NCI-H774 (cell line): ENCODE data around the gene CCDC187.
A peak's percentile ranks its signal among the peaks of the same experiment; 100 is the strongest.

ENCODE experiments used
- DNase-seq: peaks from one replicate; lab custom pipeline; 2025; lab: John Stamatoyannopoulos, UW

The CCDC187 gene

DNA sequence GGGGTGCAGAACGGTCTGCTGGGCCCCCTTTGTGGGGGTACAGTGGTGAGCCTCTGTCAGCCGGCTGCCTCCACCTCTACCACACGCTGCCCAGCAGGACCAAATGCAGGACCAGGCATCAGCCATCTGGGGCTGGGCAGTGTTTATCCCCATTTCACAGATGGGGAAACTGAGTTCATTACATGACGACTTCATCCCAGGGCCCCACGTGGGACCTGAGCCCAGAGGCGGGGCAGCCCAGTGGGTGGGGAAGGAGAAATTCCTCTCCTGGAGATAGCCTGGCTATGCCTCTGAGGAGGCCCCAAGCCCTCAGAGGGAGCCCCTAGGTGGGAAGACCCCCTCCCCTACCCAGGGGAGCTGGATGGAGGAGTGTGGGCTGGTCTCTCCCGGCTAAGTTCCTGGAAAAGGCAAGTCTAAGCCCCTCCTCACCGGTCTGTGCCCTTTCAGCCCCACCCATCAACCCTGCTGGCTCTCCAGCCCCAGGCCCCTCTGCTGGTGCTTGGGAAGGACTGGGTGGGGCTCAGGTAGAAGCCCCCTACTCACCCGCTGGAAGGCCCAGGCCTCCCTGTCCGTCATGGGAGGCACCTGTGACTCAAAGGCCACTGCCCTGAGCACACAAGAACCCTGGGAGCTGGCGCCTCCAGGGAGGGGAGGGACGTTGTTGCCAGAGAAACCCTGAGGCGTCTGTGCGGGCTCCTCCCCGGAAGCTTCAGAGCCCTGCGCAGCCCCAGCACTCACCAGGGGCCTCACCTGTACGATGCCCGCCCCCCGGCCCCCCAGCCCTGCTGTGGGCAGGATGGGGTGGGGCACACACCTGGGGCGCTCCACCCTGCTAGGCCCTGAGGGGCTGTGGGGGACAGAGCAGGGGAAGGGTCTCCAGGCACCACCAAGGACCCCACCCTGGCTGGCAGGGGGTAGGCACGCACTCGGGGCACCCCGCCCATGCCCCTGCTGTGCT lies 7.4 kb upstream of the CCDC187 start:
- peak; percentile 59 for DNase-seq

DNA sequence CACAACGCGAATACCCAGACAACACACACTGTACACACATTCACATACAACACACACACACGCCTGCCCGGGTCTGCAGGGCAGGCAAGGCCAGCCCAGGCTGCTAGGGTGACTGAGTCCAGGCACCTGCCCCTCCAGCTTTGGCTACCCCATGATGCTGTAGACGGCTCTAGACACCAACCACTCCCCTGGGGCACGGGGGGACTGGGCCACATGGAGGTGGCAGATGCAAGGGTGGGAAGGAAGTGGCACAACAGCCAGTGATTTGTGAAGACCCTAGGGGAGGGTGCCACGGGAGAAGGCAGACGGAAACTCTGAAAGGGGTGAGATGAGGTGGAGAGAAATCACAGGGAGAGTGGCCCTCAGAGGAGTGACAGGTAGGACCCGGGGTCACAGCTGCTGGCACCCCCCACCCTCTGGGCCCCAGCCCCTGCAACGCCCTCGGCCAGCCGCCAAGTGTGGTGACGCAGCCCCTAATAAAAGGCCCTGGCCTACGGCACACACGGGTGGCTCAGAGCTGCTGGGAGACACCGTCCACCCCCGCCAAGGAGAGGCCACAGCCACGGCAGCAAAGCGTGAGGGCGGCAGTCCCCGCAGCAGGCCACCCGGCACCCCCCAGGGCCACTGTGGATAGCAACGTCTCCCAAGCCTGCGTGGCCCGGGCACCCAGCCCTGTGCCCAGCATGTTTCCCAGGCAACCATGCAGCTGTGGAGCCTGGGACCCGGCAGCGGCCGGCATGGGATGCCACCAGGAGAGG lies 6.6 kb upstream of the CCDC187 start:
- DNase-seq = no peak

DNA sequence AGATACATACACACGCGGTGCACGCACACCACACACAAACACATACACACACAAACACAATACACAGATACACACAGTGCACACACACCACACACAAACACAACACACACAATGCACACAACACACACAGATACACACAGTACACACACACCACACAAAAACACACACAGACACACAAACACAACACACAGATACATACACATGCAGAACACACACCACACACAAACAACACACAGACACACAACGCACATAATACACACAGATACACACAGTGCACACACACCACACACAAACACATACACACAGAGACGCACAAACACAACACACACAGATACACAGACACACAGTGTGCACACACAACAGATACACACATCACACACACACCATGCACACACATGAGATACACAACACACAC lies 5.9 kb upstream of the CCDC187 start:
- DNase-seq = no peak

DNA sequence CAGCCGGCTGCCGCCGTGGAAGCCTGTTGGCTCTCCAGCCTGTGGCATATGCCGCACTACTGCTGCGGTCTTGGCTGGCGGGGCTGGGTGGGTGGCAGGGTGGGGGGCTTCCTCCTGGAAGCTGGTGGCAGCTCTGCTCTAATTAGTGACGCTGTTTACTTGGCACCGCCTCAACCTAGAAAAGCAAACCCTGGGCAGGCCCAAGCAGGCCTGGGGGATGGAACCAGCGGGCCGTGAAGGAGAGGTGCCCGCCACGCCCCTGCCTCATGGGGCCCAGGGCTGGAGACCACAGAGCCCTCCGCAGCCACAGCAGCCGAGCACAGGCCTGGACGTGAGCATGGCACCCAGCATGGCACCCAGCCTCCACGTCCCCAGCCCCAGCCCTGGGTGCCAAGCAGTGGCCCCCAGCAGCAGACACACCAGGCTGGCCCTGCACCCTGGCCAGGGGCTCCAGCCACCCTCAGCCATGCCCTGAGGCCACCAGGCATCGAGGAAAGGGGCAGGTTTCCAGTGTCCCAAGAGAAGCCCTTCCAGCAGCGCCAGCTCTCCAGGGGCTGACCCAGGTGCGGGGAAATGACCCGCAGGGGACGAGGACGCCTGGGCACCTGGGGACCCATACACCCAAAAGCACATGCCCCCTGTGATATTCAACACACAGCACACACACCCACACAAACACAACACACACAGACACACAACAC lies 5.4 kb upstream of the CCDC187 start:
- DNase-seq = peak; percentile 41

DNA sequence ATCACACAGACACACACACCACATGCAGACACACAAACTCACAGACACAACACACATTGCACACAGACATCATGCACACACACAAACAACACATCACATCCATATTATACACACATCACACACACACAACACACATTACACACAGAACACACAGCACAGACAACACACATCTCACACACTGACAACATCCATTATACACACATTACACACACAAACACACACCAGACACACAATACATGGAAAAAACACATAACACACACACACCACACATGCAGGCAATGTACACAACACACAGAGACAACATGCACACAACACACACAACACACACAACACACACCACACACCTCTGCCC lies 4.8 kb upstream of the CCDC187 start:
- no peak for DNase-seq

DNA sequence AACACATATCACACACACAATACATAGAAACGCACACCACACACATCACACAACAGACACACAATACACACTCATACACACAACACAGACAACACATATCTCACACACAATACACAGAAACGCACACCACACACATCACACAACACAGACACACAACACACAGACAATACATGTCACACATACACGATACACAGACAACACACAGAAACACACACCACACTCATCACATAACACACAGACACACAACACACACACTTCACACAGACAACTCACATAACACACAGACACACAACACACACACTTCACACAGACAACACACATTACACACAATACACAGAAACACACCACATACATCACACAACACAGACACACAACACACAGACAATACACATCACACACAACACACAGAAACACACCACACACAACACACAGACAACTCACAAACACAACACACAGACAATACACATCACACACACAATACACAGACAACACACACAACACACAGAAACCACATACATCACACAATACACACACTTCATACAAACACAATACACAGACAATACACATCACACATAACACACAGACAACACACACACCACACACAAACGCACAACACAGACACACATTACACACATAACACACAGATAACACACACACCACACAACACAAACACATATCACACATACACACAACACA lies 4.3 kb upstream of the CCDC187 start:
- no peak for DNase-seq

DNA sequence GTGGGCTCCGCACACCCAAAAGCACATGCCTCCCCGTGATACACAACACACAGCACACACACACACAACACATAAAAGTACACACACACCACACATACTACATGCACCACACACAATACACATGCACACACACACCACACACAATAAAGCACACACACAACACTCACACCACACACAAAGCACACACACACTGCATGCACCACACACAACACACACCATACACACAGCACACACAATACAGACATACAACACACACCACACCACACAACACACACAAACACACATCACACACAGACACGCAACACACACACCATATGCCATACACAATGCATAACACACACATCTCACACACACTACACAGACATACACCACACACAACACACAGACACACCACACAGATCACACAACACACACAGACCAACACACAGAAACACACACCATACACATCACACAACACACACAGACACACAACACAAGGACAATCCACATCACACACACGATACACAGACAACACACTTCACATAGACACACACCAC lies 3.4 kb upstream of the CCDC187 start:
- no peak for DNase-seq

DNA sequence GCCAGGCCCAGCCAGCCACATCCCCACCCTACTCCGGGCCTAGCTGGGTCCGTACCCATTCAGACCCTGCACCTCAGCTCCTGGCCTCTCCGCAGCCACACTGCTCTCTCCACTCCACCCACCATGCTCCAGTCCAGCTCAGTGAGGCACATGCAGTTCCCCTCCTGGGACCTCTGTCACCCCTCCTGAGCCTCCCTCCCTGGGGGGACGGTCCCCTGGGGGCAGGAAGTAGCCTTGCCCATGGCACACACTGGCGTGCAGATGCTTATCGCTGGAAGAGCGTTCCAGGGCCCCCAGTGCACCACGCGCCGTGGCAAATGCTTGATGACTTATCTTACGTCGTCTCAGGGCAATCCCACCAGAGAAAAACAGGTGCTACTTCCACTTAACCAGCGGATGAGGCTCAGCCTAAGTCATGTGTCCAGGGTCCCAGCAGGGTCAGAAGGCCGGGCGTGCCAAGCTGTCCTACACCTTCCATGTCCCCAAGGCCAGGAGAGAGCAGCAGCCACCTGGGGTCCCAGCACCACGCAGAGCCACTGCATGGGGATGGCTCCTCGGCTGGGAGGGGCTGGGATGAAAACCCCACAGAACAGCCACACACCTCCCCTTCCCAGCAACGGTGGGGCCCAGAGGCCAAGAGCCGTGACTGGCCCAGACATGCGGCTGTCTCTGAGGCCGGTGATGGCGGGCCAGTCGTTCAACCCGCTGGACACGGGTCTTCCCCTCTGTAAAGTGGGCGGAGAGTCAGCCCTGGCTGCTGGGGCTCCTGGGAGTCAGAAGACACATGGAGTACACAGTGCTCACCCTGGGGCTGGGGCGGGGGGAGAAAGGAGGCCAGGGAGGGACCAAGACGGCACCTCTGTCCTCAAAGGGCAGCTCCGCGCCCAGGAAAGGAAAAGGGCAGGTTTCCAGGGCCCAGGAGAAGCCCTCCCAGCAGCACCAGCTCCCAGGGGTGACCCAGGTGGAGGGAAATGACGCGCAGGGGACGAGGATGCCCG lies 2.6 kb upstream of the CCDC187 start:
- DNase-seq = no peak

DNA sequence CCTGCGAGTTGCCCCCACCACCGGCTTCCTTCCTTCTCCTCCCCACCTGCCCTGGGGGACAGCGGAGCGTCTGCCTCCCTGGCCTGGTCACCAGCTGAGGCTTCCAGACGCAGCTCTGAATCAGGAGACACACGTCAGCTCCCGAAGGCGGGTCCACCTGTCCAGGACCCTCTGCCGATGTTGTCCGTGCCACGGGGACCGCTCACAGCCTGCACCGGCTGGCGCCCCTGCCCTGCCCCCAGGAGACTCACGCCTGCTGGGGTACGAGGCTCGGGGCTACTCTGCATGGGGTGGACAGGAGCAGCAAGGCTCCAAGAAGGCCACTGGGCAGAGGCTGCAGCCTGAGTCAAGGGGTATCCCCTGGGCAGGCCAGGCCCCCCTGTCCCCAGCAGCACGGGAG lies 1.9 kb upstream of the CCDC187 start:
- no peak for DNase-seq

DNA sequence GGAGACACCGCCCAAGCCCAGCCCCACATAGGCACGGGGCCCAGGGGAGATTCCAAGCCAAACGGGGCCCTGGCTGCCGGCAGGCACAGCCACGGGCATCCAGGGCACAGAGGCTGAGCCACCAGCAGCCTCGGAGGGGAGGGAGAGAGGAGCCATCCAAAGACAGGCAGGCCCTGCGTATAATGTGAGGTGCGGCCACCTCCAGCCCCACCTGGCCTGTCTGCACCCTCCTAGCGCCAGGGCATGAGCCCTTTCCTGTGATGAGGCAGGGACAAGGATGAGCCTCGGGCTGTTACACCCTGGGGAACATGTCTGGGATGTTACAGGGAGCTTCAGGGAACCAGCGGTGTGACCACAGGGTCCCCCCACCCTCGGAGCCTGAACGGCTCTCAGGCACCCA lies 1.1 kb upstream of the CCDC187 start:
- no peak for DNase-seq

DNA sequence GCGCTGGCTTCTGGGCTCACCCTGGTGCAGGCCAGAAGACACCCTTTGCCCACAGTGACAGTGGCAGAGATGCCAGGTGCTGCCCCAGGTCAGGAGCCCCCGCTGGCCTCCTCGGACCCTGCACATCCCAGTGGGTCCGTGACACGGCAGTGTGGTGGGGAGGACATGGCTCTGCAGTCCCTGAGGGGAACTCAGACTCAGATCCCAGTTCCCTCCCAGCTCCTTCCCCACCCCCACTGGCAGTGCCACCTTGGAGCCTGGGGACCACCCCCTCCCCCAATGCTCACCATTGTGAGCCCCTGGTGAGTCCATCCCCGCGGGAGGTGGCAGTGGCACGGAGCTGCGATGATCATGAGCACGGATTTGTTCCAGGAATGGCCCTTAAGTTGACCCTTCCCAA lies 562 bp upstream of the CCDC187 start:
- DNase-seq = no peak

DNA sequence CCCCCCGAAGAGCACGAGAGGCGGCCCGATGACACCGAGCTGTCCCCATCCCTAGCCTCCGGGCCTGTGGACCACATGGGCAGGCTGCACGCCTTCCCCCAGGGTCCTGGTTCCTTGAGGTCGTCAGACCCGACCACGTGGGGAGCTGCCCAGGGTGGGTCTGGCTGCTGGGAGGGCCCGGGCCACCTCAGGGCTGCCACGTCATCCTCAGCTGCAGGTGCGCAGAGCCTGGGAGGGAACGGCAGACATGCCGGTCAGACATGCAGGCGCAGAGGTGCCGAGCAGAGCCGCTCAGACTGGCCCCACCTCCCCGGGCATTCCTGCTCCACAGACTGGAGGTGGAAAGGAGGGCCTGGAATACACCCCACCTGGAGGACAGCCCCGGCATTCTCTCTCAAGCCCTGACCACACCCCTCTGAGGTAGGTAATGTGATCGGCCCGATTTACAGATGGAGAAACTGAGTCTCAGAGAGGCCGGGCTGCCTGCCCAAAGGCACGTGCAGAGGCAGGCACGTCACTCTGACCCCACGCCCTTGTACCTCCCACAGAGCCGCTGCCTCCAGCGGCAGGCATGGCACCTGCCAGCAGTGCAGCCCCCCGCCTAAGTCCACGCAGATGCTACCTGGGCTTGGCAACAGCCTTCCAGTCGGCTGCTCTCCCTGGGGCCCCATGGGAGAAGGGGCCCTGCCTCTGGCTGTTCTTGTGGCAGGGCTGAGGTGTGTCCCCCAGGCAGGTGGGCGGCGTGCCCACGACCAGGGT lies 649 bp downstream of the CCDC187 start:
- DNase-seq = no peak

DNA sequence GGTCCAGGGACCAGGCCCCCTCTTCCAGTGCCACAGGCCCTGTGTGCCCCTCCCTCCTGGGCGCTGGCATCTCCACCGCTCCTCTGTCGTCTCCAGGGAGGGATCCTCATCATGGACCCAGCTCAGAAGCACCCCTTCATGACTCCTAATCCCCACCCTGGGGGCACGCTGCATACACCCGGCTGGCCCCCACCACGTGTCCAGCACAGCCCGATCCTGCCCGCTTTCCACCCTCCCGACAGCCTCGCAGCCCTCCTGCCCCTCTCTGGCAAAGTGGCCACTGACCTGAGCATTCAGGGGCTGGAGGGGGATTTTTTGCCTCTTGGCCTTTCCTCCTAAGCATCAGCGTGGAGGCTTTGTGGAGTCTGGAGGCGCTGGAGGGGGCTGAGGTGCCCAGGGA lies 1.4 kb downstream of the CCDC187 start:
- DNase-seq = no peak

DNA sequence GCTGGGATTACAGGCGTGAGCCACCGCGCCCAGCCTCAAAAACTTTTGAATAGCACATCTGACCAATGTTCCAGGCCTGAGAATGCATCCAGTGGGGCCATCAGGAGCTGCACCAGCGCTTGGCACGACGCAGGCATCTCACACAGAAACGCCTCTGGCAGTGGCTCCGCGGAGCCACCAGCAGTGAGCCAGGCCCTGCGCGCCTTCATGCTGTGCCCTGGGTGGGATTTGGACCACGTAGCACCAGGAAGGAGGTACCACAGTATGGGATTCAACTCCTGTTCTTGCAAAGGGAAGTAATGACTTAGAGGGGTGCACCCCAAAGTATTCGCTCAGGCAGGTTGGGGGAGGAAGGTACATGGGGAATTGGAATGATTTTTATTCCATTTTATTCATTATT lies 3.0 kb downstream of the CCDC187 start:
- DNase-seq = no peak

DNA sequence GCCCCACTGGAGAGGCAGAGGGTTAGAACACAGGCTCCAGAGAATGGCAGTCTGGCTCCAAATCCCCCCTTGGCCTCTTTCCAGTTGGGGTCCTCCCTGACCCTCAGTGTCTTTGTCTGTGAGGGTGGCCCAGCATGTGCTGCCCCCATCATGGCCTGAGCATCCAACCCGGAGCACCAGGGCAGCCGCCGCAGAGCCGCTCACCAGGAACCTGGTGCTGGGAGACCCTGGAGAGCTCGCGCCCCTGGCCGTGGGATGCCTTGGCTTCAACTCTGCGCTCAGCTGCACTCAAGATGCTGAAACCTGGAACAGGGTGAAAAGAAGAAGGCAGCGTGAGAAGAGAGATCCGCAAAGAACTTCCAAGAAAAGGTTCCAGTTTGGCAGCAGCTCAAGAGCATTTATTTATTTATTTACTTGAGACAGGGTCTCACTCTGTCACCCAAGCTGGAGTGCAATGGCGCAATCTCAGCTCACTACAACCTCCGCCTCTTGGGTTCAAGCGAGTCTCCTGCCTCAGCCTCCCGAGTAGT lies 3.8 kb downstream of the CCDC187 start:
- no peak for DNase-seq

DNA sequence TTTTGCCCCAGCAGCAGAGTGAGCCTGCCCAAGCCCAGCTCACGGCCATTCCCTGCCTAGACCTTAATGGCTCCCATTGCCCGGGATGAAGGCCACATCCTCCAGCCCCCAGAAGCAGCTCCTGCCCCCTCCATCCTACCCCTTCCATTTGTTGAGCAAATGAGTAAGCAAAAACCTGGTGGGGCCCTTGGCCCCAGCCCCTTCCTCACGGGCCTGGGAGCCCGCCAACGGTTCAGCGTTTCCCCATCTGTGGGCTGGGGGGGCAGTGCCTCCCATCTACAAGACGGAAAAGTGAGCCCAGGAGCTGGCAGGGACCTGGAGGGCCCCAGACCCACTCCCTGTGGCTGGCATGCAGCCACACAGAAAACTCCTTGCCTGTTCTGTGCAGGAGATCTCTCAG lies 4.4 kb downstream of the CCDC187 start:
- DNase-seq = no peak

DNA sequence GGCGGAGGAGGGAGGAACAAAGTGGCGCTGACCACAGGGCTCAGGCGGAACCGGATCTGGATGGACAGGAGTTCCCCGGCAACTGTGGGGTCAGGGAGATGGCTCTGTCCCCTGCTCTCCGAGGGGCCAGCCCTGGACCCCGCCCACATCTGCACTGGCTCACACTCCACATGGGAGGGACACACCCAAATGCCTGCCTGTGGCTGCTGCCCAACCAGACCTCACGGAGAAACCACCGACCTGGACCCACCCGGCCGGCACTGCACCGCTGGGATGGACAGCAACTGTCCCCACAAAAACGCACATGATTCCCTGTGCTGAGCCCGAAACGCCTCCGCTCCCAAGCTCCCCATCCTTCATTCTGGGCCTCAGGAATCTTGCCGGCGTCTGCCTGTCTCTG lies 4.8 kb downstream of the CCDC187 start:
- DNase-seq = no peak

DNA sequence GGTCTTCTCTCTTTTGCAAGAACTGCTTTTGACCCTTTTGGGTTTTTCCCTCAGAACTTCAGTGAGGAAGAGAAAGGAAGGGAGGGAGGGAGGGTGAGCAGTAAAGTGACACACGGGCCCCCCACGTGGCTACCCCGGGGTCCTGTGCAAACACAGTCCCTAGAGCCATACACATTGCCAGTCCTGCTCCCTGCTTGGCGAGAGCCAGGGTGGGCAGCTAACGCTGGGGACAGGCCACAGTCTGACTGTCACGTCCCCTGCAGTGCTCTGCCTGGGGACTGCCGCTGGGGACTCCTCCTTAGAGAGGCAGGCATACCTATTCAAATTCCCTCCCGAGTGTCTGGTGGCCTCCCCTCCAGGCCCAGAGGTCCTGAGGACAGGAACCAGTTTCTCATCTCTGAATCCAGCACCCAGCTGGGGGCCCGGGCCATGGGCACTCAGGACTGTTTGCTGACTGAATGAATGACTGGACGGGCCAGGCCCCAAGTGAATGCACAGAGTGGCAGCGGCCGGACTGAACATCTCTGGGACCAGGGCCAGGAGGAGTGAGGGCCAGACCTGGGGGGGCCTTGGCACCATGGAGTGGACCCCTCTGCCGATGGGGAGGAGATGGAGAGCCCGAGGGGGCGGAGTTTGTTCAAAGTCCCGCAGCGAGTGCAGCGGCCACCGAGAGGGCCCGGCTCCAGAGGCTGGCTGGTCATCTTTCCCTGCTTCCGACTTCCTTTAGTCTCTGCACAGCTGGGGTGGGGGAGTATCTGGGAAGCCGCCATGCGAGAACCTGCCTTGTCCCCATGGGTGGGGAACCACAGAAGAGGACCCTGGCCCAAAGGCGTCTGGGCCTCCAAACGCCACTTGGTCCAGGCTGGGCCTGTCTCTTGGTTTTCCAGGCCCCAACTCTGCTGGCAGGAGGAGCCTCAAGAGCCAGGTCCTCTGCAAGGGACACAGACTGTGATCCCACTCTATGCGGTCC lies 5.8 kb downstream of the CCDC187 start:
- DNase-seq = no peak
